AG08396 (cell line): ENCODE data around the gene ALDH1B1.
"Not testable (repeated sequence)": the region's sequence is repeated elsewhere in the genome, so short reads cannot be mapped to it uniquely, and the experiment has no call there.

Experiments
- DNase-seq: peaks from one replicate; pipeline ENCODE4 v3.0.0; 2012; ENCODE audit warnings: low spot score, mixed read lengths

ALDH1B1 gene

GRCh38 chr9:38387066-38387465, 5.4 kb upstream of the ALDH1B1 start:
- DNase-seq, result no peak

DNA sequence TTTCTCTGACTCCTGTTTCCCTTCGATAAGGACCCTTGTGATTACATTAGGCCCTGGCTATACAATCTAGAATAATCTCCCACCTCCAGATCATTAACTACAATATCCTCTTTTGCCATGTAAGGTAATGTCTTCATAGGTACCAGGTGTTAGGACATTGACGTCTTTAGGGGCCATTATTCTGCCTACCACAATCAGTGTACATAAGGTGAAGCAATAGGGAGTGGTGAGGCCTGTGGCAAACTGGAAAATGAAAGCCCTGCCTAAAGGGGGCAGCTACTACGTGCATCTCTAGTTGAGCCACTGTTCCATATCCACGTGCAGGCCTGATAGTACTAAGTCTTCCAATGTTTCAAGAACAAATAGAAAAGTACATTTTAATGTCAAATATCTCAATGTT, 4.8 kb upstream of the ALDH1B1 start:
- DNase-seq, result no peak

- peak; percentile 35 for DNase-seq
Observed at GRCh38 chr9:38388283-38389223, 3.9 kb upstream of the ALDH1B1 start.

DNA sequence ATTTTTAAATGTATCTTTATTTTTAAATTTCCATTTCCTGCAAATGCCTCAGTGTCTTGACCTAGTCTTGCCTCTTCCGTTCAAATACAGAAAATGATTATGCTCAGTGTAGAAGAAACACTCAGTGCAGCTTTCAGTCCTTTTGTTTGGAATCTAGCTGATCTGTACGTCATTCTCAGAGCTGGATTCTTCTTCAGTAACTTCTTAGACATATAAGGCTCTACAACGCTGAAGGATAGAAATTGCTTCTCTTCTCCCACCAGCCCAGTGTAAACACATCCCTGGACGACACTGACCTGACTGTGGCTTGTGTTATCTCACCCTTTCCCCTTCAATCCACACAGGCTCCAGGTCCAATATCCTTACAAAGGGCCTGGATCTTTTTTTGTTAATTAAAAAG, 3.2 kb upstream of the ALDH1B1 start:
- DNase-seq, result no peak

DNA sequence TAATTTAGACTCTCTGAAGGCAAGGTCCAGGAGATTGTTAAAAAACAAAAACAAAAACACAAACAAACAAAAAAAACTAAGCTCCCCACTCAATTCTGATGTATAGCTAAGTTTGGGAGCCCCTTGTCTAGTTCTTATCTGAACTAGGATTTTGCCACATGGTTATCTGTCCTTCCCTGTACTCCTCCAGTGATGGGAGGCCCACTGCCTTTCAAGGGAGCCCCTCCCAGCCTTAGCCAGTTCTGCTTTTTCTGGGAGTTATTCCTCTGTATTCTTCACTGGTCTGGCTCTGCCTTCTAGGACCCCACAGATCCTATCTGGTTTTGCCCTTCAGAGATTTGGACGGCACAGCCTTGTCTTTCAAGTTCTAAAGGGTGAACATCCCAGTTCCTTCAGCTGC, 2.1 kb upstream of the ALDH1B1 start:
- DNase-seq, result no peak

GRCh38 chr9:38390851-38391250, 1.7 kb upstream of the ALDH1B1 start:
- DNase-seq, result no peak

DNA sequence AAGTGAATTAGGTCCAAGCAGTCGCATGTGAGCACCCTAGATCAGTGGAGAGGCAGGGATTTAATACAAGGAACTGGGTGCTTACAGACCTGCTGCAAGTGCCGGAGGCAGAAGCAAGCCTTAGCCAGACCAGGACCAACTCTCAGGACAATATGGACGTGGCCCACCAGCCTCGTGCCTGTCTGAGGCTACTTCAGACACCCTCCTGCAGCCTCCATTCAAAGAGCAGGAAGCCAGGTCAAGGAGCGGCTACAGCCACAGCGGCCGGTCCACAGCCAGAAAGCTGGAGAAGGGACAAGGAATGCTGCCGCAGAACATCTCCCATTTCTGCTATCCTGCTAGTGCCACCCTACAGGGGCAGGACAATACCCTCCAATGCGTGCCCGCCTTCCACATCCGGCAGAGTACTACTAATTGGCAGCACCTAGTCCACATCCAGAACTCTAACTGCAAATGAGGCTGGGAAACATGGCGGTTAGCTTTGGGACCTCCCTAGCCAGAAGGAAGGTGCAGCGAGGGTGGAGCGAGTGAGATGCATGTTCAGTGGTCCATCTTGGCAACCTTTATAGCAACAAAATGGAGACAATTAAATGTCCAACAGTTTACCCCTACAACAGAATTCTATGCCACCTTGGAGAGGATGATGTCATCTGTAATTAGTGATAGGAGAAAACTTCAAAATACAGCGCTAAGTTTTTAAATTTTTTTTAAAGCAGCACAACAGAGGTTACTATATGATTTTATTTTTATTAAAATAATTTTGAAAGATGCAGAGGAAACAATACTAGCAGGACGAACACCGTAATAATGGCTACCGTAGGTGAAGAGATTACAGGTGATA, 1.0 kb upstream of the ALDH1B1 start:
- no peak for DNase-seq

DNA sequence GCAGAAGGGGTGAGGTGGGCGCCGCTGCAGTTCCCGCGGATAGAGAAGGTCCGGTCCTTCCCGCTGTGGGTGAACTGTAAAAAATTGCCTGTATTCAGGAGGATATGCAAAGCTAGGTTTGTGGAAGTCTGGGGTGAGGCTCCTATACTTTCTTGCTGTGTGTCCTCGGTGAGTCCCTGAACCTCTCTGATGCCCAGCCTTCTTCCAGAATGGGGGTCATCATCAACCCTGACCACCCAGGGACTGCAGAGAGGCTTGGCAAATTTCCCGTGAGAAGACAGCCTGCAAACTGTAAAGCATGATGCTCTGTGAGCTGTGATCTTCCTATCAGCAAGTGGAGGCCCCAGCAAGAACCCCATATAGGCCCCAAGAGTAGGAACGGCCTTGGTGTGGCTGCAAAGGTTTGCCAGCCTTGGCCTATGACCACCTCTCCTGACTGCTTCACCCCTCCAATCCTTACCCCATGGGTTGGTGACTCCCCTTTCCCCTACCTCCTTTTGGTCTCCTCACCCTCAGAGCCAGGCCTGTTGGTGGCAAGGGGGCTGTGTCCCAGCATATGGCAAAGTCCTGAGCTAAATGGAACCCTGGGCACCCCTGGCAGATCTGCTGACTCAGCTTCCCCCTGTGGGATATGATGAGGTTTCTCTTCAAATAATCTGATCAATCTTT, 760 bp downstream of the ALDH1B1 start:
- DNase-seq, result peak; percentile 31

DNA sequence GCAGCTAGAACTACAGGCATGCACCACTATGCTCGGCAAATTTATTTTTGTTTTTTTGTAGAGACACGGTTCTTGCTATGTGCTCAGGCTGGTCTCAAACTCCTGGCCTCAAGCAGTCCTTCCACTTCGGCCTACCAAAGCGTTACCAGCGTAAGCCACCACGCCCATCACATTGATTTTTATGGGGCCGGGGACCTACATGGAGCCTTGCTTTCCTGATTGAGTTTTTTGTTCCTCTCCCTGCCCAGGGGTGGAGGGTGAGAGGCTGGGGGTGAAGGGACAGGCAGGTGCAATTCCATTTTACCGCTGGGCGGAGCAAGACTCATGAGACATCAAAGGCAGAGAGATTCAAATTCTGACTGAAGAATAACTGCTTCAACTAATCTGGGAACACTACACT, 1.9 kb downstream of the ALDH1B1 start:
- DNase-seq, result no peak

- DNase-seq, result no peak
Observed at GRCh38 chr9:38395653-38396370, 3.3 kb downstream of the ALDH1B1 start.

- no peak for DNase-seq
Observed at GRCh38 chr9:38396371-38396671, 3.8 kb downstream of the ALDH1B1 start.

DNA sequence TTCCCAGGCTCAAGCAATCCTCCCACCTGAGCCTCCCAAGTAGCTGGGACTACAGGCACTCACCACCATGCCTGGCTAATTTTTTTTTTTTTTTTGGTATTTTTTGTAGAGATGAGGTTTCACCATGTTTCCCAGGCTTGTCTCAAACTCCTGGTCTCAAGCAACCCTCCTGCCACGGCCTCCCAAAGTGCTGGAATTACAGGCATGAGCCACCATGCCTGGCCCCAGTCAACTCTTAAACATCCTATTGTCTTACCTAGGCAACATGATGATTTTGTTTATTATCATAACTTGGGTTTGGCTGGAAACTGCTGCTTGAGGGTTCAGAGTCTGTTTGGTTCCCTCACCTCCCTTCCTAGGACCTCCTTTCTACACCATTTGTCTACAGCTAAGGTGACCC, 6.7 kb downstream of the ALDH1B1 start:
- not testable (repeated sequence) for DNase-seq

DNA sequence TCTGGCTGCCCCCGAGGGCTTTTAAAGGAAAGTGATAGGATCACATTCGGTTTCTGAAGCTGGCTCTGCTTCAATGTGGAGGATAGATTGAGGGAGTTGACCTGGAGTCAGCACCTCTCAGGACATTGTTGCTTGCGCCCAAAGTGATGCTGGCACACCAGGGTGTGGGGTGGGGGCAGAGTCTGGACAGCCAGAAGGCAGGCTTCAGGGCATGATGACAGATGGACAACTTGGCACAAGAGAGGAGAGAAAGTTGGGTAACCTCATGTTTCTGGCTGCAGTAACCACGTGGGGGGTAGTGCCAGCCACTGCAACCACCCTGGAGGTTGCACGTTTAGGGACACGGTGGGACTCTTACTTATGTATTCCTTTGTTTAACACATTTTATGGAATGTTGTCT, 9.5 kb downstream of the ALDH1B1 start:
- no peak for DNase-seq

- DNase-seq, result no peak
Observed at GRCh38 chr9:38404314-38404713, 11.8 kb downstream of the ALDH1B1 start.

DNA sequence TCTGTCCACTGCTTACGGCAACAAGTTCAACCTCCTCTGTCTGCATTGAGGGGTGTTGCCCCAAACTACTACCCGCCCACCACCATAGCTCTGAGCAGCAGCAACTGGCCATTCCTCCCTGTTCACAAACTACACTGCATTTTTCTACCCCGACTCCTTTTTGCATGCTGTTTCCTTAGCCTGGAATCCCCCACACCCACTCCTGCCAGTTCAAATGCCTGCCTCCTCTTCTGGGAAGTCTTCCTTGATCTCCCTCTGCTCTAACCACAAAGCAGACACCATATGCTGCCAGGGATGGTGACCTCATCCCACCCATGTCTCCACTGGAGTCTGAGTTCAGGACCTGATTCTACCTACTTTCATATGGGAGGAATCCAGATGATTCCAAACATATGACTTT, 13.3 kb downstream of the ALDH1B1 start:
- DNase-seq, result no peak

DNA sequence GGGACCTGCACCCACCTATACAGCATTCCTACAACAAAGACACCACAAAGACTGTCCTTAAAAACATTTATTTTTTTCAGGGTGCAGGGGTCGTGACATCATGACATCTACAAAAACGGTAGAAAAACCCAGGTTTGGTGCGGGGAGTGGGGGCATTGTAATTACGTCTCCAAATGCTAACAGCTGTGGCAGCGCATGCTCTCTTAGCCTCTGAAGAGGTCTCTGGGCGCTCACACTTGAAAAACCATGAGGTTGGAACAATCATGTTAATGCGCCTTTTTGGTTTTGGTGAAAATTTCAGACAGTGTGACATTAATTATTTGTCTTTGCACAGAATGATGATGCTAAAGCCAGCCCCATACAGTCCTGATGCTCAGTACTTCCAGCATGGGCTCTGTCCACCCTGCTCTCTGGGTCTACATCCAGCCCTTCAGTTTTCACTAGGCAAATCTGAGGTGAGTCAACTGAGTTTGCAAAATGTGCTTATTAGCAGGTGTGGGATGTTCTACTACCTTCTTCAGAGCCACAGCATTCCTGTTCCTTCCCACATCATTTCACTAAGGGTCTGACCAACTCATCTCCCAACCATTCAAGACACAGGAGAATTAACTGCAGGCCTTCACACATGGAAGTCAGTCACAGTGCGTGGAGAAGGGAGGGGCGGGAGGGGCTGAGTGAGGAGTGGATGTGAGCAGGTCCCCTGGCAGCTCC, 14.1 kb downstream of the ALDH1B1 start:
- DNase-seq, result no peak

GRCh38 chr9:38408719-38409118, 16.2 kb downstream of the ALDH1B1 start:
- no peak for DNase-seq

DNA sequence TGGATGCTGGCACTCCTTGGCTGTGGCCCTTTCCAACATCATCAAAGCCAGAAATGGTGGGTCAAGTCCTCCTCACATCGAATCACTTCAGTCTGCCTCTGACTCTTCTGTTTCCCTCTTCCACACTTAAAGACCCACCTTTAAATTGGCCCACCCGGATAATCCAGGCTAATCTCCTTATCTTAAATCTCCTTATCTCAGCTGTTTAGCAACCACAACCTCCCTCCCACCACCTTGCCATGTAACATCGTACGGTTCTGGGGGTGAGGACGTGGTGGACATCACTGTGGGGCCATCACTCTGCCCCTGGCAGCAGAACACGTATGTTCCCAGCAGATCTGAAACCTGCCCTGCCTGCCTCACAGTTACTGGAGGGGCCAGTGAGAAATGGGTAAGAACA, 20.2 kb downstream of the ALDH1B1 start:
- no peak for DNase-seq

DNA sequence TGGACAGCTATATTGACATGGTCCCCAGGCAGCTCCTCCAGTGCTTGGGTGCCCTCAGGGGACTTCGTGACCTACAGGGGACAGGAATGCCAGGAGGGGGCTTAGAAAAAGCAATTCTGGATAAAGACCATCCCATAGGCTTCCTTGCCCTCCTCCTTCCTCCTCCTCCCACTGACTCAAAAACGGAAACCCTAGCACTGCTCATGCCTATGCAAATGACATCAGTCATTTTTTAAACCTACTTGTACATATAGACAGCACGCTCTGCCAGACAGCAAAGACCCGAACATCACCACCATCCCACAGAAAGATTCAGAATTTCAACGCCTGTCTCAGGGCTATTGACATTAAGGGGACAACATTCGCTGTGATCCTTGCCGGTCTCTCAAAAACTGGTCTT, 20.8 kb downstream of the ALDH1B1 start:
- no peak for DNase-seq

GRCh38 chr9:38414040-38414723, 21.7 kb downstream of the ALDH1B1 start:
- no peak for DNase-seq

DNA sequence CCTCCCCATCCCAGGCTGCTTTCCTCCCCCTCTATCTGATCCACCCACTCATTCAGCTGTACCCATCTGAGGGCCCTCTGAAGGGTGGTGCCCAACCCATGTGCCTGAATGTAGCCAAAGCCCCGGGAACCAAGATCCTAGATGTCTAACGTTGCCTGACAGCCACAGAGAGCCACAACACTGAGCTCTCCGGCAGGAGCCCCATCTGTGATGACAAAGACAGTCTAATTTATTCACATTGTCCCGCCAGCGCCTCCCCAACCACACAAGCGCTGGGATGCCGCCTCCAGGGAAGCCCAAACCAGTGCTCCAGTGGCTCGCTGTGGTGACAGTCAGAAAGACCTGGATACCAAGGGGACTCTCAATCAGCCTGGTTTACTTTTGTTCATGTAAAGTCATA, 23.4 kb downstream of the ALDH1B1 start:
- DNase-seq, result no peak
